Right lobe of liver (tissue), 4 donors: ENCODE data around the gene CYP3A4.

Source experiments
- CTCF ChIP-seq, 4 donors: fragments of 200-600 bp in 3 of 4; fragments of 450-650 bp in 1 of 4; IDR thresholded peaks; one replicate each; pipeline versions ENCODE4 v1.5.1 to v1.8.0; 2016 to 2022; ENCODE audit warnings: antibody characterized with exemption in 4 of 4, mild to moderate bottlenecking in 2 of 4
- POLR2A ChIP-seq: fragments of 450-650 bp; IDR thresholded peaks from one replicate; pipeline ENCODE4 v1.6.1; 2017; ENCODE audit warnings: antibody characterized with exemption, mild to moderate bottlenecking
- donor health status: DM: no; HTN: no; CAD: no.
- donor health status: DM: no; HTN: no; CAD: no.
- donor health status: DM: no; HTN: yes; CAD: no.

GRCh38 chr7:99793443-99793842 is 9.5 kb upstream of the CYP3A4 start:
- no peak for TF ChIP-seq CTCF (IDR thresholded peaks at IDR 0.05)
- TF ChIP-seq POLR2A: no peak
